ENCODE measurements around the gene MACROD2. TPM values are rescaled to one million over a fixed set of nuclear protein-coding genes. Genes with fewer than 3 reads are reported as not detected.
"Not testable (repeated sequence)": the region's sequence is repeated elsewhere in the genome, so short reads cannot be mapped to it uniquely, and the experiment has no call there.

Gene MACROD2
- total RNA-seq, 1 donor from 2014 or later, result 3.5 TPM

DNA sequence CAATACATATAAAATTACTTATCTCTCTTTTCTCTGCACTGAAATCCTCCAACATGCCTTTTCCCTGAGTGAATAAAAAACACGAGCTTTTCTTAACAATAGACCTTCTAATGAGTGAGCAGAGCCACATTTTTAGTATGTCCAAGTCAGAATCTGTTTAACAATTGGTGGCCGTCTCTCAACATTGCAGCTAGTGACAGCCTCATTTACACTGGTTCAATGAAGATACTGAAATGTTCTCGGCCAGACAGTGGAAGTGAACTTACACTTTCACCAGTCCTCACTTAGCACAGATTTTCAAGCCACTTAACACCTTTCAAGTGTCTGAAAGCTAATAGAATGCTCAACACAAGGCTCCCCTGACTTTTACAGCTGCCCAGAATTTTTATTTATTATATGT is 1810.8 kb downstream of the MACROD2 start:
- H3K4me3 ChIP-seq, result no peak overlapping the region
- H3K27me3 ChIP-seq, result no peaks in the 10 kb centered on the region
- no peak for DNase-seq (ENCODE audit: low spot score in 2 of 2)
- intact Hi-C loops (cut with DNase I), result no loop called here
- H3K9me3 ChIP-seq, result no peaks in the 10 kb centered on the region
- no peak overlapping the region for H3K27ac ChIP-seq
- H3K36me3 ChIP-seq, result no peaks in the 10 kb centered on the region
- TF ChIP-seq CTCF (IDR thresholded peaks at IDR 0.05), result no peak
- no peaks in the 10 kb centered on the region for H3K4me1 ChIP-seq

GRCh38 chr20:15807271-15807670 is 1812.0 kb downstream of the MACROD2 start:
- TF ChIP-seq CTCF (IDR thresholded peaks at IDR 0.05), result no peak
- Histone ChIP-seq H3K27ac (no peak overlapping the region), H3K27me3 (no peaks in the 10 kb centered on the region), H3K36me3 (no peaks in the 10 kb centered on the region), H3K4me3 (no peak overlapping the region), H3K9me3 (no peaks in the 10 kb centered on the region), H3K4me1 (no peaks in the 10 kb centered on the region)
- intact Hi-C loops (cut with DNase I), result no loop called here
- no peak for DNase-seq (ENCODE audit: low spot score in 2 of 2)

DNA sequence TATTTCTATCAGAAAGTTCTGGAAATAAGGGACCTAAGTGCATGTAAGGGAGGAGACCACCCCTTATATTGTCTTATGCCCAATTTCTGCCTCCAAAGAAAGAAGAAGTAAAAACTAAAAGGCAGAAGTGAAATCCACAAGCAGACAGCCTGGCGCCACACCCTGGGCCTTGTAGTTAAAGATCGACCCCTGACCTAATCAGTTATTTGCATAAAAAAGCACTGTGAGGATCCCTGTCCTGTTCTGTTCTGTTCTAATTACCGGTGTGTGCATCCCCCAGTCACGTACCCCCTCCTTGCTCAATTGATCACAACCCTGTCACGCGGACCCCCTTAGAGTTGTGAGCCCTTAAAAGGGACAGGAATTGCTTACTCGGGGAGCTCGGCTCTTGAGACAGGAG is 1812.5 kb downstream of the MACROD2 start:
- H3K4me1 ChIP-seq; intact Hi-C loops (cut with DNase I); H3K36me3 ChIP-seq; H3K27ac ChIP-seq; H3K9me3 ChIP-seq; DNase-seq (ENCODE audit: low spot score in 2 of 2); H3K27me3 ChIP-seq; H3K4me3 ChIP-seq: not testable (repeated sequence)

GRCh38 chr20:15811951-15812350 is 1816.6 kb downstream of the MACROD2 start:
- no peak overlapping the region for H3K4me3 ChIP-seq
- intact Hi-C loops (cut with DNase I), result no loop called here

DNA sequence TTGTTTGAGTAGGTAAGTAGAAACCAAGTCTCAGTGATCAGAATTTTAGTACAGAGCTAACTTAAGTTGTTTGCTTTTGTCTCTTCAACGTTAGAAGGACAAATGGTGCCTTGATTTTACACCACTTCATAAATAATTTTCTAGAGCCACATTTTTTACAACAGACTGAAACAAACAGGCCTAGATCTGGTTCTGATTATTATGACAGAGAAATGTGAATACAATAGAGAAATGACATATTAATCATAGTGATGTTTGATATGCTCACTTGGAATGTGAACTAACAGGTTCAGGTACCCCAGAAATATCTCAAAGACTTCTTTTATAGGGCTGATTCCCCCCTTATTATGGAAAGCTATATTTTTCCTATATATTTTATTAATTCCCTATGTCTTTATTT is 1817.4 kb downstream of the MACROD2 start:
- H3K36me3 ChIP-seq, result no peaks in the 10 kb centered on the region
- no peak for TF ChIP-seq CTCF (IDR thresholded peaks at IDR 0.05)

More at GRCh38 chr20:15811951-15812350, 1816.6 kb downstream of the MACROD2 start:
- DNase-seq (ENCODE audit: low spot score in 2 of 2), result no peak
- H3K9me3 ChIP-seq, result no peaks in the 10 kb centered on the region
- no peaks in the 10 kb centered on the region for H3K4me1 ChIP-seq
- H3K36me3 ChIP-seq, result no peaks in the 10 kb centered on the region
- TF ChIP-seq CTCF (IDR thresholded peaks at IDR 0.05), result no peak
- H3K27me3 ChIP-seq, result no peaks in the 10 kb centered on the region
- H3K27ac ChIP-seq, result no peak overlapping the region

GRCh38 chr20:15814360-15814759 is 1819.0 kb downstream of the MACROD2 start:
- DNase-seq (ENCODE audit: low spot score in 2 of 2), result no peak
- TF ChIP-seq CTCF (IDR thresholded peaks at IDR 0.05), result no peak
- H3K4me1 ChIP-seq, result no peaks in the 10 kb centered on the region
- intact Hi-C loops (cut with DNase I), result no loop called here
- H3K4me3 ChIP-seq, result no peak overlapping the region
- no peaks in the 10 kb centered on the region for H3K36me3 ChIP-seq
- H3K27me3 ChIP-seq, result no peaks in the 10 kb centered on the region
- no peak overlapping the region for H3K27ac ChIP-seq
- no peaks in the 10 kb centered on the region for H3K9me3 ChIP-seq

More for the DNA sequence above, 1817.4 kb downstream of the MACROD2 start:
- Histone ChIP-seq H3K9me3 (no peaks in the 10 kb centered on the region), H3K27me3 (no peaks in the 10 kb centered on the region), H3K27ac (no peak overlapping the region), H3K4me3 (no peak overlapping the region), H3K4me1 (no peaks in the 10 kb centered on the region)
- DNase-seq (ENCODE audit: low spot score in 2 of 2), result no peak
- intact Hi-C loops (cut with DNase I), result no loop called here
